ENCODE results near the gene PADI1. TPM values are rescaled to one million over a fixed set of nuclear protein-coding genes. Genes with fewer than 3 reads are reported as not detected.

Gene PADI1
- total RNA-seq, 2 experiments from 2014 or later: not detected

GRCh38 chr1:17228619-17229018, 23.7 kb downstream of the PADI1 start:
- H3K4me1 ChIP-seq (ENCODE audit: insufficient read depth, low read length, poor library complexity, severe bottlenecking): peaks cover 8% of the 10 kb centered on the region
- no peak for TF ChIP-seq EZH2phosphoT487 (IDR thresholded peaks at IDR 0.05; ENCODE audit: borderline replicate concordance, low read depth, low read length)
- no peak for TF ChIP-seq CTCF (conservative IDR thresholded peaks at IDR 0.05; ENCODE audit: low read length)
- no peaks in the 10 kb centered on the region for H4K20me1 ChIP-seq (ENCODE audit: insufficient read depth, low read length)
- H3K27ac ChIP-seq (ENCODE audit: low read depth, low read length, poor library complexity, severe bottlenecking): no peak overlapping the region
- H3K9me3 ChIP-seq (ENCODE audit: low read length): no peaks in the 10 kb centered on the region
- no peaks in the 10 kb centered on the region for H3K36me3 ChIP-seq (ENCODE audit: insufficient read depth, low read length)
- no peak overlapping the region for H3K4me3 ChIP-seq (ENCODE audit: low read depth, low read length, poor library complexity, severe bottlenecking)
- no peak overlapping the region for H3K4me2 ChIP-seq (ENCODE audit: low read length)
- no TSS peak for BruUV-seq (replicated peaks)
- POLR2A ChIA-PET: no interaction called here
- intact Hi-C loops (cut with micrococcal nuclease; ENCODE audit: unreplicated experiment): no loop called here
- H3K9me2 ChIP-seq (ENCODE audit: insufficient read depth, low read length): no peaks in the 10 kb centered on the region
- H2AFZ ChIP-seq (ENCODE audit: low read length): no peak overlapping the region
- DNase-seq (ENCODE audit: low spot score): no peak
- no peaks in the 10 kb centered on the region for H3K79me2 ChIP-seq (ENCODE audit: insufficient read depth, low read depth, low read length)
- CTCF ChIA-PET (ENCODE audit: unreplicated experiment): no interaction called here

GRCh38 chr1:17229379-17229778, 24.5 kb downstream of the PADI1 start:
- H3K4me1 ChIP-seq (ENCODE audit: insufficient read depth, low read length, poor library complexity, severe bottlenecking): peaks cover 8% of the 10 kb centered on the region
- intact Hi-C loops (cut with micrococcal nuclease; ENCODE audit: unreplicated experiment): no loop called here
- no peaks in the 10 kb centered on the region for H3K79me2 ChIP-seq (ENCODE audit: insufficient read depth, low read depth, low read length)
- no peak for DNase-seq (ENCODE audit: low spot score)
- H3K4me3 ChIP-seq (ENCODE audit: low read depth, low read length, poor library complexity, severe bottlenecking): no peak overlapping the region
- CTCF ChIA-PET (ENCODE audit: unreplicated experiment): no interaction called here
- H2AFZ ChIP-seq (ENCODE audit: low read length): no peak overlapping the region
- no peak overlapping the region for H3K4me2 ChIP-seq (ENCODE audit: low read length)
- BruUV-seq (replicated peaks): no TSS peak
- no peak overlapping the region for H3K27ac ChIP-seq (ENCODE audit: low read depth, low read length, poor library complexity, severe bottlenecking)
- H3K9me2 ChIP-seq (ENCODE audit: insufficient read depth, low read length): no peaks in the 10 kb centered on the region
- no peaks in the 10 kb centered on the region for H3K9me3 ChIP-seq (ENCODE audit: low read length)
- H3K36me3 ChIP-seq (ENCODE audit: insufficient read depth, low read length): no peaks in the 10 kb centered on the region
- TF ChIP-seq EZH2phosphoT487 (IDR thresholded peaks at IDR 0.05; ENCODE audit: borderline replicate concordance, low read depth, low read length) (no peak), CTCF (conservative IDR thresholded peaks at IDR 0.05; ENCODE audit: low read length) (no peak)
- no peaks in the 10 kb centered on the region for H4K20me1 ChIP-seq (ENCODE audit: insufficient read depth, low read length)
- POLR2A ChIA-PET: no interaction called here

GRCh38 chr1:17230106-17230505, 25.2 kb downstream of the PADI1 start:
- Histone ChIP-seq H3K4me1 (ENCODE audit: insufficient read depth, low read length, poor library complexity, severe bottlenecking) (peaks cover 8% of the 10 kb centered on the region), H3K4me2 (ENCODE audit: low read length) (no peak overlapping the region), H3K79me2 (ENCODE audit: insufficient read depth, low read depth, low read length) (no peaks in the 10 kb centered on the region), H4K20me1 (ENCODE audit: insufficient read depth, low read length) (no peaks in the 10 kb centered on the region), H3K36me3 (ENCODE audit: insufficient read depth, low read length) (no peaks in the 10 kb centered on the region), H2AFZ (ENCODE audit: low read length) (no peak overlapping the region), H3K9me2 (ENCODE audit: insufficient read depth, low read length) (no peaks in the 10 kb centered on the region), H3K9me3 (ENCODE audit: low read length) (no peaks in the 10 kb centered on the region), H3K27ac (ENCODE audit: low read depth, low read length, poor library complexity, severe bottlenecking) (no peak overlapping the region), H3K4me3 (ENCODE audit: low read depth, low read length, poor library complexity, severe bottlenecking) (no peak overlapping the region)
- ChIA-PET POLR2A (no interaction called here), CTCF (ENCODE audit: unreplicated experiment) (no interaction called here)
- intact Hi-C loops (cut with micrococcal nuclease; ENCODE audit: unreplicated experiment): no loop called here
- TF ChIP-seq CTCF (conservative IDR thresholded peaks at IDR 0.05; ENCODE audit: low read length): no peak
- no peak for TF ChIP-seq EZH2phosphoT487 (IDR thresholded peaks at IDR 0.05; ENCODE audit: borderline replicate concordance, low read depth, low read length)
- no peak for DNase-seq (ENCODE audit: low spot score)
- no TSS peak for BruUV-seq (replicated peaks)
